Osteoblast (primary cell): ENCODE measurements around the gene CCDC138. TPM values are rescaled to one million over a fixed set of nuclear protein-coding genes. Genes with fewer than 3 reads are reported as not detected.

Source experiments
- DNase-seq: peaks from one replicate; pipeline ENCODE4 v3.0.0; 2011; ENCODE audit warnings: low spot score, mixed read lengths; ENCODE audit not compliant: insufficient read length; ENCODE audit errors: missing footprints
- H2AFZ ChIP-seq: 2 replicates; pipeline ENCODE4 v1.6.0; 2011; ENCODE audit warnings: mild to moderate bottlenecking, low read length
- H3K27ac ChIP-seq: 2 replicates; pipeline ENCODE4 v1.5.1; 2011; ENCODE audit warnings: mild to moderate bottlenecking, low read depth, low read length, moderate library complexity
- H3K27me3 ChIP-seq: 2 replicates; pipeline ENCODE4 v1.6.0; 2012; ENCODE audit warnings: mild to moderate bottlenecking, control low read depth, inconsistent platforms, low read length, moderate library complexity; ENCODE audit not compliant: insufficient read depth
- H3K36me3 ChIP-seq: 2 replicates; pipeline ENCODE4 v1.5.1; 2011; ENCODE audit warnings: mild to moderate bottlenecking, low read length, control low read depth, moderate library complexity; ENCODE audit not compliant: insufficient read depth
- H3K4me1 ChIP-seq: 2 replicates; pipeline ENCODE4 v1.5.1; 2011; ENCODE audit warnings: mild to moderate bottlenecking, low read length, control low read depth, moderate library complexity; ENCODE audit not compliant: insufficient read depth
- H3K4me2 ChIP-seq: 2 replicates; pipeline ENCODE4 v1.6.0; 2011; ENCODE audit warnings: mild to moderate bottlenecking, low read length; ENCODE audit not compliant: insufficient read depth
- H3K4me3 ChIP-seq: fragments of 200-600 bp; sonication (generic); 3 replicates; pipeline ENCODE4 v1.5.1; 2012; ENCODE audit warnings: mild to moderate bottlenecking, low read length, inconsistent platforms; ENCODE audit not compliant: insufficient read depth
- H3K79me2 ChIP-seq: 2 replicates; pipeline ENCODE4 v1.6.0; 2012; ENCODE audit warnings: mild to moderate bottlenecking, low read length, control low read depth, inconsistent platforms; ENCODE audit not compliant: insufficient read depth
- H3K9me3 ChIP-seq: 2 replicates; pipeline ENCODE4 v1.5.1; 2011; ENCODE audit warnings: low read depth, low read length, control low read depth
- H4K20me1 ChIP-seq: 2 replicates; pipeline ENCODE4 v1.6.0; 2012; ENCODE audit warnings: mild to moderate bottlenecking, low read length, control low read depth; ENCODE audit not compliant: insufficient read depth
- CTCF ChIP-seq: IDR thresholded peaks from 2 replicates; pipeline ENCODE4 v1.5.1; 2011; ENCODE audit warnings: mild to moderate bottlenecking, low read depth, low read length, moderate library complexity; ENCODE audit errors: extremely low read depth
- total RNA-seq: library from RNA; depleted of rRNA; stranded (reverse); fragments of >200 nt; gene quantifications from 2 replicates; pipeline ENCODE4 v1.2.3, GENCODE V29; 2012

The CCDC138 gene
- total RNA-seq, 1 donor, result 5.1 TPM

GRCh38 chr2:108909275-108909823 is 122.8 kb downstream of the CCDC138 start:
- no peaks in the 10 kb centered on the region for H3K9me3 ChIP-seq
- H3K79me2 ChIP-seq, result no peaks in the 10 kb centered on the region
- peak; percentile 21 for DNase-seq
- no peak for TF ChIP-seq CTCF
- H2AFZ ChIP-seq, result no peak overlapping the region
- no peak overlapping the region for H3K4me3 ChIP-seq
- H3K4me1 ChIP-seq, result no peaks in the 10 kb centered on the region
- no peaks in the 10 kb centered on the region for H3K36me3 ChIP-seq
- no peak overlapping the region for H3K27ac ChIP-seq
- H4K20me1 ChIP-seq, result no peaks in the 10 kb centered on the region
- peaks cover 26% of the 10 kb centered on the region for H3K27me3 ChIP-seq
- H3K4me2 ChIP-seq, result no peak overlapping the region

GRCh38 chr2:108910011-108910431 is 123.5 kb downstream of the CCDC138 start:
- no peaks in the 10 kb centered on the region for H4K20me1 ChIP-seq
- no peaks in the 10 kb centered on the region for H3K79me2 ChIP-seq
- no peak for TF ChIP-seq CTCF
- H2AFZ ChIP-seq, result no peak overlapping the region
- no peaks in the 10 kb centered on the region for H3K36me3 ChIP-seq
- peaks cover 23% of the 10 kb centered on the region for H3K27me3 ChIP-seq
- peak; percentile 50 for DNase-seq
- H3K9me3 ChIP-seq, result no peaks in the 10 kb centered on the region
- H3K27ac ChIP-seq, result no peak overlapping the region
- no peak overlapping the region for H3K4me2 ChIP-seq
- H3K4me3 ChIP-seq, result no peak overlapping the region
- H3K4me1 ChIP-seq, result no peaks in the 10 kb centered on the region

DNA sequence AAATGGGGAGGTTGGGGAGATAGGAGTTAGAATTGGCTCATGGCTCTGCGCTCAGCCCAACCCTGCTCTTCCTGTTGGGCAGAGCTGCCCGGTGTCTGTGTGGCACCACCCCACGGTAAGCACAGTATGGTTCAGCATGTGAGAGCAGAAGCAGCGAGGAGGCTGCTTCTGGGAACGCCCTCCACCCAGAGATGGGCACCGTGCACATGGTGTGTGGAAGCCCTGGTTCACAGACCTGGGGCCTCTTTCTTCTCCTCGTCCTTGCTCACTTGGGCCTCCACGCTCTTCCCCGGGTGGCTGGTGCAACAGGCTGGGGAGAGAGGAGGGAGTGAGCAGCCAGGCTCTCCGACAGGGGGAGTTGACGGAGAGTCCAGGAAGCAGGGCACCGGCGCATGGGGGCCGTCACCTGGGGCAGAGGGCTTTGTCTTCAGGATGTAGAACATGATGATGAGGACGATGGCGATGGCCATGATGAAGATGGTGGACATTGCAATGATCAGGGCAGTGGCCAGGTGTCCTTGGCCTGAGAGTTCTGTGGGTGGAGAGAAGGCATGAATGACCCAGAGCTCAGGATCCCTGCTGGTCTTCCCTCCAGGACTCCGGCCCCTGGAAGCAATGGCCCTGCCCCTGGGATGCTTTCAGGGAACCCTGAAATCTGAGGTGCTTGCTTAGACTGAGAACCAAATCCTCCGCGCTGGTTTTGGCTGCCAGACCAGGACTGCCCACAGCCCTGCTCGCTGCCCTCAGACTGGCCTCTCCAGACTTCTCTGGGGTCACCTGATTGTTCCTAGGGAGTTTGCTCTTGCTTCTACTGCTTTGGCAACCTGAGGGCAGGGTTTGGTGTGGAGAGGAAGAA is 124.2 kb downstream of the CCDC138 start:
- Histone ChIP-seq H3K27ac (no peak overlapping the region), H3K4me1 (no peaks in the 10 kb centered on the region), H3K4me3 (no peak overlapping the region), H3K4me2 (no peak overlapping the region), H3K79me2 (no peaks in the 10 kb centered on the region), H4K20me1 (no peaks in the 10 kb centered on the region), H3K27me3 (peaks cover 20% of the 10 kb centered on the region), H3K9me3 (no peaks in the 10 kb centered on the region), H2AFZ (no peak overlapping the region), H3K36me3 (no peaks in the 10 kb centered on the region)
- no peak for TF ChIP-seq CTCF
- peak; percentile 66 for DNase-seq

DNA sequence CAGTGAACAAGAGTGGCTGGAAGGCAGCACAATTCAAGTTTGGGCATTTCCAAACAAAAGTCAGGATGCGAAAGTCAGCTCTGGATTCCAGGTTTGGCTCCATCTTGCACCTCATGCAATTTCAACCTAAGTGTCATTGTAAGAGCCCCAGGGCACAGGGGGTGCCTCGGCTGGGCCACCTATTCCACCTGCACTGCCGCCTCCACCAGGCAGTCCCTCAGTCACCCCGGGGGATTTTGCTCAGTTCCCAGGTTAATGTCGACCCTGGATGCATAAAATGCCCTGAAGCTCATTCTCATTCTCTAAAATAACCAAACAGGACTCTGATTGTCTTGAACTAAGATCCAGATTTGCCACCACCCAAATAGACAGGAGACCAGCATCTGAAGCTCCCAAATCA is 124.8 kb downstream of the CCDC138 start:
- Histone ChIP-seq H2AFZ (no peak overlapping the region), H4K20me1 (no peaks in the 10 kb centered on the region), H3K27me3 (peaks cover 19% of the 10 kb centered on the region), H3K27ac (no peak overlapping the region), H3K4me3 (no peak overlapping the region), H3K4me2 (no peak overlapping the region), H3K36me3 (no peaks in the 10 kb centered on the region), H3K4me1 (no peaks in the 10 kb centered on the region), H3K79me2 (no peaks in the 10 kb centered on the region), H3K9me3 (no peaks in the 10 kb centered on the region)
- TF ChIP-seq CTCF, result no peak
- DNase-seq, result no peak
